Uterus (tissue), 4 donors: ENCODE results near the gene BAHCC1. TPM values are rescaled to one million over a fixed set of nuclear protein-coding genes. Genes with fewer than 3 reads are reported as not detected.

Source experiments
- DNase-seq, 2 donors: peaks; one replicate each; pipeline ENCODE4 v3.0.0-alpha.2; 2019 to 2020
- H3K27ac ChIP-seq, 2 donors: fragments of 200-600 bp; sonication (generic); 1 replicate in 1 of 2; 2 replicates in 1 of 2; pipeline ENCODE4 v1.5.1; 2016 to 2018
- H3K27me3 ChIP-seq, 2 donors: fragments of 200-600 bp; sonication (generic); one replicate each; pipeline ENCODE4 v1.5.1; 2018 to 2019; ENCODE audit warnings: control low read depth in 1 of 2
- H3K36me3 ChIP-seq, 2 donors: fragments of 200-600 bp; sonication (generic); one replicate each; pipeline ENCODE4 v1.5.1; 2019; ENCODE audit warnings: control low read depth in 1 of 2
- H3K4me1 ChIP-seq, 2 donors: fragments of 200-600 bp; sonication (generic); one replicate each; pipeline ENCODE4 v1.5.1; 2018 to 2019; ENCODE audit warnings: control low read depth in 1 of 2
- H3K4me3 ChIP-seq, 2 donors: fragments of 200-600 bp; sonication (generic); 1 replicate in 1 of 2; 2 replicates in 1 of 2; pipeline ENCODE4 v1.5.1; 2018 to 2019; ENCODE audit warnings: mild to moderate bottlenecking in 1 of 2
- H3K9me3 ChIP-seq, 2 donors: fragments of 200-600 bp; sonication (generic); one replicate each; pipeline ENCODE4 v1.5.1; 2019; ENCODE audit warnings: control low read depth in 1 of 2
- CTCF ChIP-seq, 4 experiments: fragments of 200-600 bp in 2 of 4; fragments of 450-650 bp in 2 of 4; sonication (generic) in 2 of 4; IDR thresholded peaks; one replicate each; pipeline ENCODE4 v1.5.1; 2016 to 2019; ENCODE audit warnings: antibody characterized with exemption in 4 of 4, mild to moderate bottlenecking in 2 of 4, moderate library complexity in 1 of 4
- POLR2A ChIP-seq, 2 donors: fragments of 450-650 bp; IDR thresholded peaks; one replicate each; pipeline ENCODE4 v1.6.1; 2016; ENCODE audit warnings: antibody characterized with exemption in 2 of 2, mild to moderate bottlenecking in 1 of 2, moderate library complexity in 1 of 2
- intact Hi-C: fragments of 100-400 bp; cut with DNase I; formaldehyde crosslinking; loops from one replicate; pipeline ENCODE4 v1.15.1; 2023; ENCODE audit warnings: low total_unique reads
- total RNA-seq, 4 donors: library from RNA; depleted of rRNA in 3 of 4; stranded (reverse); fragments of >200 nt in 3 of 4; gene quantifications; one replicate each; pipeline versions ENCODE4 v1.1.0 to v1.2.4, GENCODE V29; 2014 to 2023
- donor health status: DM: yes; HTN: yes; CAD: no.

Gene BAHCC1
- total RNA-seq, 4 donors from 2014 or later: 1.5 to 34.1 (median 8.5) TPM

- Histone ChIP-seq H3K4me1 (no peaks in the 10 kb centered on the region), H3K9me3 (no peaks in the 10 kb centered on the region), H3K4me3 (no peak overlapping the region), H3K36me3 (no peaks in the 10 kb centered on the region), H3K27me3 (no peaks in the 10 kb centered on the region), H3K27ac (no peak overlapping the region)
- DNase-seq: no peak
- TF ChIP-seq POLR2A (IDR thresholded peaks at IDR 0.05): no peak
- TF ChIP-seq CTCF (IDR thresholded peaks at IDR 0.05): no peak
- intact Hi-C loops: no loop called here
Observed at GRCh38 chr17:81458628-81459027, 63.4 kb downstream of the BAHCC1 start.

- no peak for DNase-seq
- intact Hi-C loops: no loop called here
- H3K4me1 ChIP-seq: no peaks in the 10 kb centered on the region
- H3K36me3 ChIP-seq: no peaks in the 10 kb centered on the region
- no peak for TF ChIP-seq CTCF (IDR thresholded peaks at IDR 0.05)
- TF ChIP-seq POLR2A (IDR thresholded peaks at IDR 0.05): no peak
- H3K4me3 ChIP-seq: no peak overlapping the region
- no peaks in the 10 kb centered on the region for H3K9me3 ChIP-seq
- H3K27ac ChIP-seq: no peak overlapping the region
- no peaks in the 10 kb centered on the region for H3K27me3 ChIP-seq
Observed at GRCh38 chr17:81459224-81459623, 64.0 kb downstream of the BAHCC1 start.

- Histone ChIP-seq H3K9me3 (no peaks in the 10 kb centered on the region), H3K4me3 (no peak overlapping the region), H3K36me3 (no peaks in the 10 kb centered on the region), H3K27me3 (no peaks in the 10 kb centered on the region), H3K27ac (no peak overlapping the region), H3K4me1 (no peaks in the 10 kb centered on the region)
- DNase-seq: no peak
- TF ChIP-seq CTCF (IDR thresholded peaks at IDR 0.05): no peak
- TF ChIP-seq POLR2A (IDR thresholded peaks at IDR 0.05): no peak
- intact Hi-C loops: no loop called here
Observed at GRCh38 chr17:81459864-81460263, 64.6 kb downstream of the BAHCC1 start.

GRCh38 chr17:81460856-81461460 is 65.7 kb downstream of the BAHCC1 start:
- no peaks in the 10 kb centered on the region for H3K9me3 ChIP-seq
- no peaks in the 10 kb centered on the region for H3K36me3 ChIP-seq
- DNase-seq: no peak
- intact Hi-C loops: no loop called here
- TF ChIP-seq CTCF (IDR thresholded peaks at IDR 0.05) (no peak), POLR2A (IDR thresholded peaks at IDR 0.05) (no peak)
- no peaks in the 10 kb centered on the region for H3K27me3 ChIP-seq
- no peaks in the 10 kb centered on the region for H3K4me1 ChIP-seq
- no peak overlapping the region for H3K27ac ChIP-seq
- H3K4me3 ChIP-seq: no peak overlapping the region

- TF ChIP-seq CTCF (IDR thresholded peaks at IDR 0.05): no peak
- Histone ChIP-seq H3K9me3 (no peaks in the 10 kb centered on the region), H3K36me3 (no peaks in the 10 kb centered on the region), H3K4me3 (no peak overlapping the region), H3K4me1 (no peaks in the 10 kb centered on the region), H3K27ac (no peak overlapping the region), H3K27me3 (no peaks in the 10 kb centered on the region)
- intact Hi-C loops: no loop called here
- no peak for DNase-seq
Observed at GRCh38 chr17:81461607-81462500, 66.6 kb downstream of the BAHCC1 start.
